Jurkat, Clone E6-1 (cell line): ENCODE measurements around the gene C1RL. TPM values are rescaled to one million over a fixed set of nuclear protein-coding genes. Genes with fewer than 3 reads are reported as not detected.

ENCODE experiments used
- DNase-seq: peaks from one replicate; pipeline ENCODE4 v3.0.0-alpha.2; 2011; ENCODE audit warnings: low read depth, low spot score
- H3K4me3 ChIP-seq: 2 replicates; pipeline ENCODE4 v1.5.1; 2011; ENCODE audit warnings: mild to moderate bottlenecking, low read length, control low read depth, moderate library complexity
- polyA plus RNA-seq: library from polyadenylated mRNA; unstranded; fragments of >200 nt; gene quantifications from one replicate; pipeline ENCODE4 v1.2.1, GENCODE V29; 2012; ENCODE audit warnings: missing spikeins; ENCODE audit not compliant: insufficient read length, insufficient read depth

Gene C1RL
- 7.5 TPM for polyA plus RNA-seq

GRCh38 chr12:7108796-7109571 lies at the start of gene C1RL:
C1RL (minus strand) TSS chr12:7109214; CDS start chr12:7109180, 34 bp downstream.
- H3K4me3 ChIP-seq, result peak within 1 kb of the TSS; percentile 52
- DNase-seq, result no peak

- DNase-seq, result no peak
- H3K4me3 ChIP-seq, result no peak overlapping the region
These were observed 48.4 kb upstream of the C1RL start for GRCh38 chr12:7157391-7157790.

- no peak for DNase-seq
- H3K4me3 ChIP-seq, result no peak overlapping the region
These were observed 47.5 kb upstream of the C1RL start for GRCh38 chr12:7156259-7157197.

- no peak overlapping the region for H3K4me3 ChIP-seq
- no peak for DNase-seq
These were observed 46.5 kb upstream of the C1RL start for GRCh38 chr12:7155471-7156034.

- DNase-seq, result no peak
These were observed 46.0 kb upstream of the C1RL start for GRCh38 chr12:7154901-7155470.

GRCh38 chr12:7154042-7154441 lies 45.0 kb upstream of the C1RL start:
- H3K4me3 ChIP-seq, result no peak overlapping the region
- no peak for DNase-seq

More at GRCh38 chr12:7154901-7155470, 46.0 kb upstream of the C1RL start:
- H3K4me3 ChIP-seq, result no peak overlapping the region

- no peak overlapping the region for H3K4me3 ChIP-seq
- no peak for DNase-seq
These were observed 43.8 kb upstream of the C1RL start for GRCh38 chr12:7152818-7153217.

GRCh38 chr12:7151532-7151931 lies 42.5 kb upstream of the C1RL start:
- no peak overlapping the region for H3K4me3 ChIP-seq
- no peak for DNase-seq

GRCh38 chr12:7150841-7151240 lies 41.8 kb upstream of the C1RL start:
- H3K4me3 ChIP-seq, result no peak overlapping the region
- no peak for DNase-seq

GRCh38 chr12:7150356-7150755 lies 41.3 kb upstream of the C1RL start:
- no peak for DNase-seq
- no peak overlapping the region for H3K4me3 ChIP-seq

- no peak for DNase-seq
- no peak overlapping the region for H3K4me3 ChIP-seq
These were observed 37.9 kb upstream of the C1RL start for GRCh38 chr12:7146906-7147305.

GRCh38 chr12:7146228-7146627 lies 37.2 kb upstream of the C1RL start:
- no peak overlapping the region for H3K4me3 ChIP-seq
- DNase-seq, result no peak

- no peak overlapping the region for H3K4me3 ChIP-seq
- DNase-seq, result no peak
These were observed 36.7 kb upstream of the C1RL start for GRCh38 chr12:7145671-7146070.

- DNase-seq, result peak; percentile 28
These were observed 35.6 kb upstream of the C1RL start for GRCh38 chr12:7144414-7145120.

GRCh38 chr12:7143564-7143963 lies 34.5 kb upstream of the C1RL start:
- DNase-seq, result no peak
- H3K4me3 ChIP-seq, result no peak overlapping the region

More at GRCh38 chr12:7144414-7145120, 35.6 kb upstream of the C1RL start:
- no peak overlapping the region for H3K4me3 ChIP-seq

GRCh38 chr12:7142809-7143465 lies 33.9 kb upstream of the C1RL start:
- no peak for DNase-seq
- H3K4me3 ChIP-seq, result no peak overlapping the region

- peak; percentile 49 for DNase-seq
- no peak overlapping the region for H3K4me3 ChIP-seq
These were observed 33.1 kb upstream of the C1RL start for GRCh38 chr12:7142056-7142644.
